ENCODE data around the gene EPHA1. TPM values are rescaled to one million over a fixed set of nuclear protein-coding genes. Genes with fewer than 3 reads are reported as not detected.

The EPHA1 gene
- total and polyA plus RNA-seq, 10 donors: 0.80 to 4.5 (median 2.3) TPM

DNA sequence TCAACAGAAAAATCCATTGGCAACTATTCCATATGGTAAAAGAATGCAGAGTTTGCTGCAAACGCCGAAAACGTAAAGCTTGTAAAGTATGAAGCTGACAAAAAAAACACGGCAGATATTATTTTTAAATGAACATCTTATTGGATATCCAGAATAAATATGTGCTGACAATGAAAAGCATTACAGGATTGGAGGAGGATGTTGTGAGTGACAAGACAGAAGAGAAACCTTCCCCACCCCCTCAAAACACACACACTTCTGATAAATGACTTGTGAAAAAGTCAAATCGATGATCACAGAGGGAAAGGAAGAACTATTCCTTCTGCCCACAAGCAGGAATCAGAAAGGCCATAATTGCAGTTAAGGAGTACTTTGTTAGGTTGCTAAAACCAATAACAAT lies 60.7 kb downstream of the EPHA1 start:
- H3K27me3 ChIP-seq (replicated peaks in 1 of 7): peaks cover 0 to 36% (median 8%) of the 10 kb centered on the region in 7 donors
- H3K27ac ChIP-seq: no peak overlapping the region
- peaks cover 0 to 12% (median 10%) of the 10 kb centered on the region in 6 donors for H3K4me1 ChIP-seq
- no peak overlapping the region for H3K4me3 ChIP-seq
- TF ChIP-seq POLR2A (IDR thresholded peaks at IDR 0.05) (no peak), POLR2AphosphoS5 (IDR thresholded peaks at IDR 0.05) (no peak)
- TF ChIP-seq, protein P1, sequence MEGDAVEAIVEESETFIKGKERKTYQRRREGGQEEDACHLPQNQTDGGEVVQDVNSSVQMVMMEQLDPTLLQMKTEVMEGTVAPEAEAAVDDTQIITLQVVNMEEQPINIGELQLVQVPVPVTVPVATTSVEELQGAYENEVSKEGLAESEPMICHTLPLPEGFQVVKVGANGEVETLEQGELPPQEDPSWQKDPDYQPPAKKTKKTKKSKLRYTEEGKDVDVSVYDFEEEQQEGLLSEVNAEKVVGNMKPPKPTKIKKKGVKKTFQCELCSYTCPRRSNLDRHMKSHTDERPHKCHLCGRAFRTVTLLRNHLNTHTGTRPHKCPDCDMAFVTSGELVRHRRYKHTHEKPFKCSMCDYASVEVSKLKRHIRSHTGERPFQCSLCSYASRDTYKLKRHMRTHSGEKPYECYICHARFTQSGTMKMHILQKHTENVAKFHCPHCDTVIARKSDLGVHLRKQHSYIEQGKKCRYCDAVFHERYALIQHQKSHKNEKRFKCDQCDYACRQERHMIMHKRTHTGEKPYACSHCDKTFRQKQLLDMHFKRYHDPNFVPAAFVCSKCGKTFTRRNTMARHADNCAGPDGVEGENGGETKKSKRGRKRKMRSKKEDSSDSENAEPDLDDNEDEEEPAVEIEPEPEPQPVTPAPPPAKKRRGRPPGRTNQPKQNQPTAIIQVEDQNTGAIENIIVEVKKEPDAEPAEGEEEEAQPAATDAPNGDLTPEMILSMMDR (IDR thresholded peaks at IDR 0.05 in 8 of 11, conservative IDR thresholded peaks at IDR 0.05 in 3 of 11): no peak
- DNase-seq: no peak
- H3K9me3 ChIP-seq: no peaks in the 10 kb centered on the region
- H3K36me3 ChIP-seq: no peaks in the 10 kb centered on the region
- intact Hi-C loops (cut with DNase I; ENCODE audit: low total_unique reads): no loop called here
- 63 to 73% (median 66%) methylated on average over 5 of the region's 5 CpGs for WGBS, 5 donors

DNA sequence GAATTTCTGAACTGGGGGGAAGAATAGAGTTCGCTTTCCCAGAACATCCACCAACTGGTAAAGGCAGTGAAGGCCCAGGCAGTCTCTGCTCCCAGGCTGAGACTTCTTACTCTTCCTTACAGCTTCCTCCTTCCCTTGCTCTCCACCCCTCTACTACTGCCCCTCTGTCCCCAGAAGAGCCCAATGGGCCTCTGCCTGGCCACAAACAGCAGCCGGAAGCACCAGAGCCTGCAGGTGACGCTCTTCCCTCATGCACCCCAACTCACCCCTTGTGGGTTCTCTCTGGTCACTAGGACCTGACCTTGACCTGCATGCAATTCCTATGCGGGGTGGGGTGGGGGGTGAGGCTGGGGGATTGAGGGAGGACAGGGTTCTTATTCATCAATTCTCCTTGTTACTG lies 62.6 kb downstream of the EPHA1 start:
- TF ChIP-seq, protein P1 (IDR thresholded peaks at IDR 0.05 in 8 of 11, conservative IDR thresholded peaks at IDR 0.05 in 3 of 11): no peak
- TF ChIP-seq POLR2A (IDR thresholded peaks at IDR 0.05): no peak
- no peak for TF ChIP-seq POLR2AphosphoS5 (IDR thresholded peaks at IDR 0.05)
- Histone ChIP-seq H3K9me3 (no peaks in the 10 kb centered on the region), H3K4me1 (peaks cover 0 to 12% (median 10%) of the 10 kb centered on the region in 6 donors), H3K36me3 (no peaks in the 10 kb centered on the region), H3K4me3 (no peak overlapping the region), H3K27me3 (replicated peaks in 1 of 7) (peaks cover 0 to 35% (median 8%) of the 10 kb centered on the region in 7 donors), H3K27ac (no peak overlapping the region)
- intact Hi-C loops (cut with DNase I; ENCODE audit: low total_unique reads): no loop called here
- WGBS, 5 donors: 65 to 95% (median 85%) methylated on average over 4 of the region's 4 CpGs
- DNase-seq: no peak

DNA sequence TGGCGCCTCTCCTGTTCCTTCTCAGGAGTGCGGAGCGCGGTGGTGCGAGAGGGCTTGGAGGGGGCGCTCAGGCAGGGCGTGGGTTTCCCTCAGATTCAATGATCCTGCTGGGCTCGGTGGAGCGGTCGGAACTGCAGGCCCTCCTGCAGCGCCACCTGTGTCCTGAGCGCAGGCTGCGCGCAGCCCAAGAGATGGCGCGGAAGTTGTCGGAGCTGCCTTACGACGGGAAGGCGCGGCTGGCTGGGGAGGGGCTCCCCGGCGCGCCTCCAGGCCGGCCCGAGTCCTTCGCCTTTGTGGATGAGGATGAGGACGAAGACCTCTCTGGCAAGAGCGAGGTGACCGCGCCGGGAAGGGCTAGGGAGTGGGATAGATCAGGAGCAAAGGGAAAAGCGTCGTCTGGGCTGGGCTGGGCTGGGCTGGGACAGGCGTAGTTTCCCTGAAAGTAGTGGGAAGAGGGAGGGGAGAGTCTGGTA lies 63.2 kb downstream of the EPHA1 start:
- DNase-seq: peak; percentile 90
- TF ChIP-seq, protein P1 (IDR thresholded peaks at IDR 0.05 in 8 of 11, conservative IDR thresholded peaks at IDR 0.05 in 3 of 11): peak in 10 of 11 experiments; percentile 26 to 71 (median 53)
- no peak for TF ChIP-seq POLR2A (IDR thresholded peaks at IDR 0.05)
- TF ChIP-seq POLR2AphosphoS5 (IDR thresholded peaks at IDR 0.05): peak in 2 of 3 donors; percentile 41 to 69
- peak overlapping the region in 3 of 8 donors; percentile 1 to 57 (median 29) for H3K4me3 ChIP-seq
- no peak overlapping the region for H3K27ac ChIP-seq
- intact Hi-C loops (cut with DNase I; ENCODE audit: low total_unique reads): no loop called here
- WGBS, 5 donors: 8 to 18% (median 14%) methylated on average over 24 to 35 of the region's 35 CpGs
- H3K9me3 ChIP-seq: no peaks in the 10 kb centered on the region
- H3K4me1 ChIP-seq: peaks cover 0 to 12% (median 10%) of the 10 kb centered on the region in 6 donors
- H3K36me3 ChIP-seq: no peaks in the 10 kb centered on the region
- H3K27me3 ChIP-seq (replicated peaks in 1 of 7): peaks cover 0 to 33% (median 8%) of the 10 kb centered on the region in 7 donors

DNA sequence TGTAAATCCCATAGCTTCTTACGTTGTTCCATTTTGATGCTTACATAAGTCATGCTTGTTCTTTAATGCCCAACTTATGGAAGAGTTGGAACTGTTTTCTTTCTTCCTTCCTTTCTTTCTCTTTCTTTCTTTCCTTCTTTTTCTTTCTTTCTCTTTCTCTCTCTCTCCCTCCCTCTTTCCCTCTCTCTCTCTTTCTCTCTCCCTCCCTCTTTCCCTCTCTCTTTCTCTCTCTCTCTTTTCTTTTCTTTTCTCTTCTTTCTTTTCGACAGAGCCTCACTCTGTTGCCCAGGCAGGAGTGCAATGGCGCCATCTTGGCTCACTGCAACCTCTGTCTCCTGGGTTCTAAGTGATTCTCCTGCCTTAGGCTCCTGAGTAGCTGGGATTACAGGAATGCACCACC lies 65.1 kb downstream of the EPHA1 start:
- intact Hi-C loops (cut with DNase I; ENCODE audit: low total_unique reads): no loop called here
- H3K36me3 ChIP-seq: no peaks in the 10 kb centered on the region
- H3K27ac ChIP-seq: no peak overlapping the region
- H3K9me3 ChIP-seq: no peaks in the 10 kb centered on the region
- H3K4me3 ChIP-seq: no peak overlapping the region
- WGBS, 5 donors: 62 to 94% (median 82%) methylated on average over 3 of the region's 3 CpGs
- DNase-seq: no peak
- peaks cover 0 to 34% (median 8%) of the 10 kb centered on the region in 7 donors for H3K27me3 ChIP-seq (replicated peaks in 1 of 7)
- H3K4me1 ChIP-seq: peaks cover 0 to 12% (median 10%) of the 10 kb centered on the region in 6 donors
- TF ChIP-seq, protein P1 (IDR thresholded peaks at IDR 0.05 in 8 of 11, conservative IDR thresholded peaks at IDR 0.05 in 3 of 11): no peak
- TF ChIP-seq POLR2A (IDR thresholded peaks at IDR 0.05) (no peak), POLR2AphosphoS5 (IDR thresholded peaks at IDR 0.05) (no peak)
